GM19328 (cell line): ENCODE measurements around the gene ZSCAN2.
"Not testable (repeated sequence)": the region's sequence is repeated elsewhere in the genome, so short reads cannot be mapped to it uniquely, and the experiment has no call there.

Source experiments
- ATAC-seq: cut with Tn5 transposase; IDR thresholded peaks from one replicate; pipeline ENCODE4 v1.9.1; 2021; ENCODE audit warnings: mild to moderate bottlenecking, moderate library complexity; ENCODE audit not compliant: unreplicated experiment

The ZSCAN2 gene

DNA sequence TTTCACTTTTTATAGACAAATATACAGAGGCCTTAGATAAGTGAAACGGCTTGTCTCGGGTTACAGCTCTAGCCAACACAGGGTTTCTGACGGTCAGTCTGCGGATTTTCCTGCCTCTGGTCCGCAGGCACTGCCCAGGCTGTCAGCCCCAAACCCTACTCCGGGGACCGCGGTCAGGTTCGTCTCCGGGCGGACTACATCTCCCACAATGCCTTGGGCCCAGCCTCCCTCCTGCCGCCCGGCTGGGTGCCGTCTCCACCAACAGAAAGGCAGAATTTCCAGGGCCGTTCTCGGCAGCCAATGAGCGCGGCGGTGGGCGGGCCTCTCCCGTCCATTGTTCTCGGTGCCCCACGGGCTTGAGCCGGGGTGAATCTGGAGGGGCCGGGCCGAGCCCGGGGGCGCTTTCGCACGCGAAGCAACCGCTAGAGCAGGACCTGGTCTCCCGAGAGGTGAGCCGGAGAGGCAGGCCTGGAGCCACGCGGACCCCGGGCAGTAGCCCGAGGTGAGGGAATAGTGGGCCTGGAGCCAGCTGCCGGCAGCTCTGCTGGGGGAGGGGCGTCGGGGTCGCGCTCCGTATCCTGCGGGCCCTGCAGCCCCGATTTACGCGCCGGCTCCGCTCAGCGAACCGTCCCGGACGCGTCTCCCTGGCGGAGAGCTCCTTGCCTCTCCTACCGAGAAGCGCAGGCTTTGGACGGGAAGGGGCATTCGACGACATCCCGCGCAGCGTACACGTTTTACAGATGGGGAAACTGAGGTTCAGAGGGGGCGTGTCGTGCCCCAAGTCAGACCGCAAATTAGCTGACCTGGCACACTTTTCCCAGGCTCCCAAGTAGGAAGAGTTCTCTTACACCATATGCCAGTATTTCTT, at the start of gene ZSCAN2:
Gene ZSCAN2 (plus strand): TSS at position 323 of the 868 bp plus-strand sequence. CDS start 2,919 bp downstream, outside the sequence.
- peak; percentile 89 for ATAC-seq

DNA sequence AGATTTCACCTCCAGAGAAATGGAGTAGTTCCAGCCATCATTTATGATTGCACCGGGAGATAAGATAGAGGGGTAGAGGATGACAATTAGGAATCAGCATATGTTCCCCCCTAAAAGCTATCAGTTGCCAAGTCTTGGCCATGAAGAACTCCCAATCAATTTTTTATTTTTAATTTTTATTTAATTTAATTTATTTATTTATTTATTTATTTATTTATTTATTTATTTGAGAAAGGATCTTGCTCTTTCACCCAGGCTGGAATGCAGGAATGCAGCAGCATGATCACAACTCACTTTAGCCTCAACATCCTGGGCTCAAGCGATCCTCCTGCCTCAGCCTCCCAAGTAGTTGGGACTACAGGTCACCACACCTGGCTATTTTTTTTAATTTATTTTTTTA, 49.2 kb upstream of the ZSCAN2 start:
- ATAC-seq, result not testable (repeated sequence)

DNA sequence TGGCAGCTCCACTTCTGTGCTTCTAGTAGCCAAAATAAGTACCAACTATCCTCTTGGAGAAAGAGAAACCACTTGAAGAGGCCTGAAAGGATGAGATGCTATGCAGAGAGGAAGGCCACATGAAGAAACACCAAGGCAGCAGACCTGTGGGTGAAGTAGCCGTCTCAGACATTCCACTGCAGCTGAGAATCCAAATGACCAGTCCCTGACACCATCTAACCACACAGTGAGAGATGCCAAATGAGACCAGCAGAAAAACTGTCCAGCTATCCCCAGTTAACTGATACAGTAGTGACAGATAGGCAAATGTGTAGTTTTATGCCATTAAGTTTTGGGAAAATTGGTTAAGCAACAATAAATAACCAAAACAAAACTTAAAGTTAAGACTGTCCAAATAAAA, 47.9 kb upstream of the ZSCAN2 start:
- no peak for ATAC-seq

DNA sequence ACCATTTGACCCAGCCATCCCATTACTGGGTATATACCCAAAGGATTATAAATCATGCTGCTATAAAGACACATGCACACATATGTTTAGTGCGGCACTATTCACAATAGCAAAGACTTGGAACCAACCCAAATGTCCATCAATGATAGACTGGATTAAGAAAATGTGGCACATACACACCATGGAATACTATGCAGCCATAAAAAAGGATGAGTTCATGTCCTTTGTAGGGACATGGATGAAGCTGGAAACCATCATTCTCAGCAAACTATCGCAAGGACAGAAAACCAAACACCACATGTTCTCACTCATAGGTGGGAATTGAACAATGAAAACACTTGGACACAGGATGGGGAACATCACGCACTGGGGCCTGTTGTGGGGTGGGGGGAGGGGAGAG, 44.1 kb upstream of the ZSCAN2 start:
- ATAC-seq, result not testable (repeated sequence)

DNA sequence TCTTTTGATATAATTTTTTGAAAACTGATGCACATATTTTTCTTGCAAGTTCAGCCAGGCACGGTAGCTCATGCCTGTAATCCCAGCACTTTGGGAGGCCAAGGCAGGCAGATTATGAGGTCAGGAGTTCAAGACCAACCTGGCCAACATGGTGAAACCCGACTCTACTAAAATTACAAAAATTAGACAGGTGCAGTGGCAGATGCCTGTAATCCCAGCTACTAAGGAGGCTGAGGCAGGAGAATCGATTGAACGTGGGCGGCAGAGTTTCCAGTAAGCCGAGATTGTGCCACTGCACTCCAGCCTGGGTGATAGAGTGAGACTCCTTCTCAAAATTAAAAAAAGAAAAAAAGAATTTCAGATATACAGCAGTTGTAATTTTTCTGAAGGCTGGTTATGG, 32.8 kb upstream of the ZSCAN2 start:
- ATAC-seq, result not testable (repeated sequence)

DNA sequence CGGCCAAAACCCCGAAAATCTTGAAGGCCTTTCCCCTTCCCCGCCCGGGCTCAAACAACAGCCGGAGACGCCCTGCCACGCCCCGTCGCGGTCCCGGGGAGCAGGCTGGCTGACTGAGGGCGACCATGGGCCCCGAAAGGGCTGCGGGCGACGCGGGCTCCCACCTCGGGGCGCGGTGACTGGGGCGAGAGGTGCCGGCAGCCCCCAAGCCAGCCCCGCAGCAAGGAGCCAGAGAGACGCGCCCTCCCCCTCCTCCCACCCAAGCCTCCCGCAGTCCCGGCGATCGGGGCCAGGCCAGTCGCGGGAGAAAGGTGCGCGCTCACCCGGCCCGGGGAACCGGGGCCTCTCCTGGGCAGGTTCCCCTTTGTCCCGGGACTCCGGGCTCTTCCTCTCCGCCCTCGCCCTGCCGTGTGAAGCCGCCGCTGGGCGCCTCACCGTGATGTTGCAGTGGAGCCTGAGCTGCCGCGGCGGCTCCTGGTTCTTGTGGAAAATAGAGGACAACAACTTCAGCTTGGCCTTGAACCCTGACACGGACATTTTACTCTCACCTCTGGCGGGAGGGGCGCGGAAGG, 30.6 kb upstream of the ZSCAN2 start:
- ATAC-seq, result no peak

DNA sequence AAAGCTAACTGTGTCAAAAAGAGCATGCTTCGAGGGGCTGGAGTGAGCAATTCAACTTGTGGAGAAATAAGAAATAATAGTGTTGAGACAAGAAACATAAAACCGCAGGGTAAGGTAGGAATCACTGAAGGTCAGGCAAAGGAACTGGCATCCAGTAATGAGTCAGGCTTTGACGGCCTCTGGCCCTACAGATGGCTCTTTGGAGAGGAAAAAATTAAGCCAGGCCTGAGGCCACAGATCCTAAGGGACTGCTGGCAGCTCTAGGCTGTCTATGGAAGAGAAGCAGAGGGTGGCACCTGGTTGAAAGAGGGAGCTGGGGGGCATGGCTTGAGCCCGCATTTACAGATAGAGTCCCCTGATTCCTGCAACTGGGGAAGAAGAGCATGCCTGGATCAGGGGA, 28.6 kb upstream of the ZSCAN2 start:
- ATAC-seq, result no peak

DNA sequence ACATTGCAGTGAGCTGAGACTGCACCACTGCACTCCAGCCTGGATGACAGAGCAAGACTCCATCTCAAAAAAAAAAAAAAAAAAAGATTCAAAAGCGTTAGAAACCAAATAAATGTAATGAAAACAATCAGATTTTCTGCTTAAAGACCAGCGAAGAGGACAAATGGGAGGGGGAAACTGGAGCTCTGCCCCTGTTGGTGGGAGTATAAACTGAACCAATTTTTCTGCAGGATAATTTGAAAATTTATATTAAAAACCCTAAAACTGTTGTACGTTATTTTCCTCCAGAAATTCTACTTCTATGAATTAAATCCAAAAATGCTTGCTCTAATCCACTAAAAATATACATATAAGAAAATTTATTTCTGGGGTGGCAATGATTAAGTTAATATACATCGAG, 25.3 kb upstream of the ZSCAN2 start:
- no peak for ATAC-seq

DNA sequence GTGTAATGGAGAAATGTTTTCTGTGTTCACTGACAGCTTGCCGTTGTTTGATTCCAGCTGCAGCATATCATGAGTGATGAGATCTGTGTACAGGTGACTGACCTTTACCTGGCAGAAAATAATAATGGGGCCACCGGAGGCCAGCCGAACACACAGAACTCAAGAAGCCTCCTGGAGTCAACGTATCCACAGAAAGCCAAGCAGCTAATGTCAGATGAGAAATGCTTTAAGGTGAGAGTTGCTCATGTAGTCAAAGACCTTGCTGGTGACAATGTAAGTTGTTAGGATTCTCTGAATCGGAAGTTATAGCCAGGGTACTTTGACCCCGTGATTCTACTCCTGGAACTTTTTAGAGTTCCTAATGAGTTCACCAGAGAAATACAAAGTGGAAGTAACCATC, 22.9 kb upstream of the ZSCAN2 start:
- ATAC-seq, result not testable (repeated sequence)

DNA sequence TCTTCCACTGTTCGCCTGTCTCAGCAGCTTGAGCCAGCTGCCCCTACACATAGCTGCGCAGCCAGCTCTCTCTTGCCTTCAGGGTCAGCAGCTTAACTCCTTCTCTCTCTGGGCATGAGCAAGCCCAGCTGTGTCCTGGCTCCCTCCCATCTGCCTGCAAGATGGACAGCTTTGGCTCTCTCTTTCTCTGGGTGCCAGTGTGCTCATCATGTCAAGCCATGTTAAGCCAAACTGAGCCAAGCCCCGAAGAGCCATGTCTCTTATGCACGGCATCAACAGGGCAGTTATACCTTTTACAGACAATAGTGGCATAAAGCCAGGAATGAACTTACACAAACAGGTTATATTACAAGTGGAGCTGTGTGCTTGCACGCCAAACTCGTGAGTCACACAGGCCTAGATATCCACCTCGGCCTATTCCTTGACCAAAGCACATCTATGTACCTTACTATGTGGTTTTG, 21.5 kb upstream of the ZSCAN2 start:
- ATAC-seq, result not testable (repeated sequence)

DNA sequence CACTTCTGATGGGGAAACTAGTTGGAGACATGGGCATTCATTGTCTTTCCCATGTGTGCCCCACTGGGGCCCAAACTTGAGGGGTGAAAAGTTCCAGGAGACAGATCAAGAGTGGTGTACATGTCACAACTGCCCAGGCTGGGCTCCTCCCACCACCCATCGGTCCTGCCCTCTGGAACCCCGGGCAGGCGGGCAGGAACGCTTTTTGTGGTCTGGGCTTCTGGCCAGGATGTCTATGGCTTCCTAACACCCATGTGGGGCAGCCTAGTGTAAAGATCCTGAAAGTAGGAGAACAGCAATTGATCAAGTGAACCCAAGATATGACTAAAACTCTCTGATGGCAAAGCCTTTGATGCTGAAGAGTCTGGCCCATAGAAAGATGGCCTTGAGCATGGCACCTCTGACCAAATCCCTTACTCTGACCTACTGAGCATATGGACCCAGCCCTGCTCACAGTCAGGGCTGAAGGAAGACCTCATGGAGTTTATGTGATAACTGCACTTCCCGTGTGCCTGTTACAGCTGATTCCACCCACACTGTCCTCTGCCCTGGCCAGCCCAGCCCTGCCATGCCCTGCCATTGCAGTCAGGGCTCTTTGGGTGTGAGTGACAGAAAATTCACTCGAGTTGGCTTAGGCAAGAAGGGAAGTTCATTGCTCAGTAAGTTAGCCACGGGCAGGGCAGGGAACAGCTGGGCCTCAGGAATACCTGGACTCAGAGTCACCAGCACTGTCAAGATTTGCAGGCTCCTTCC, 19.0 kb upstream of the ZSCAN2 start:
- ATAC-seq, result not testable (repeated sequence)

DNA sequence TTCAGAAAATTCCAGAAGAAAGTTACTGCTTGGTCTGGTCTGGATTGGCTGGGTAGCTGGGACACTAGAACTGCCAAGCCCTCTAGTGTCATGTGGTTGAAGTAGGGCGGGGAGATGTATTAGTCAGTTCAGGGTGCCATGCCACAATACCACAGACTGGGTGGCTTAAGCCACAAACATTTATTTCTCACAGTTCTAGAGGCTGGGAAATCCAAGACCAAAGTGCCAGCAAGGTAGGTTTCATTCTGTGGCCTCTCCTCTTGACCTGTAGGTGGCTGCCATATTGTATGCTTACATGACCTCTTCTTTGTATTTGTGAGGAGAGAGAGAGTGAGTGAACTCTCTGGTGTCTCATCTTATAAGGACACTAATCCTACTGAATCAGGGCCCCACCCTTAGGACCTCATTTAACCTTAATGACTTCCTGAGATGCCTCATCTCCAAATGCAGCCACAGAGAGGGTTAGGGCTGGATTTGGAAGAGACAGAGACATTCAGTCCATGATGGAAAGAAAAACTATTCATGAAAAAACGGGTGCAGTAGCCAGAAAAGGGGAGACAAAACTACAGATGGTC, 18.1 kb upstream of the ZSCAN2 start:
- ATAC-seq, result no peak

DNA sequence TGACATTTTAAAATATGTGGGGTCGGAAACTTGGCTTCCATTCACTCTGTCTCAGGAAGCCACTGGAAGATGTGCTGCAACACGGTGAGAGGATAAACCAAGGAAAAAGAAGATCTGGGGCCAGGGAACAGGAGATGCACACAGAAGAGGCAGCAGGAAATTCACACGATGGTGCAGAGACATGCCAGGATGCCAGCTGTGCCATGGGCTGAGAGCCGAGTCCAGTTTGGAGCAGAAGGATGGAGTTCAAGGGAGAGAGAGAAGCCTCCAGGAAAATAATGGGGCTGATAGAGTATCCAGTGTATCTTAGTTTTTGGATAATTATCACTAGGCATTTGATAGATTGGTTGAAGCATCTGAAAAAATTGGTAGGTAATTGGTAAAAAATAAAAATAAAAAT, 16.9 kb upstream of the ZSCAN2 start:
- not testable (repeated sequence) for ATAC-seq

DNA sequence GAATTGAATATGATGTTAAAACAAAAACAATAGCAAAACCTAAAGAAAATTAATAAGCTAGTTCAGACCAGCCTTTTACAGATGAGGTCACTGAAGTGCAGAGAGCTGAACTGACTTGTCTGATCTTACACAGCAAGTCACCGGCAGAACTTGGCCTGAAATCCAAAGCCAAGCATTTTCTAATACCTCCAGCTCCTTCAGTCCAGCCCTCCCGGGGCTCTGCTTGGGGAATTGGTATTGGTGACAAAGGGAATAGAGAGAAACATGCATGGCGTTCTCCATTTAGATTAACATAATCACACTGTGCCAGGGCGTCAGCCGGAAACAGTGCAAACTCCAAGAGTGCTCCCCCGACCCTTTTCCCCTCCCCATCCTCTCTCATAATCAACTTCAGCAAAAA, 14.1 kb upstream of the ZSCAN2 start:
- ATAC-seq, result no peak

DNA sequence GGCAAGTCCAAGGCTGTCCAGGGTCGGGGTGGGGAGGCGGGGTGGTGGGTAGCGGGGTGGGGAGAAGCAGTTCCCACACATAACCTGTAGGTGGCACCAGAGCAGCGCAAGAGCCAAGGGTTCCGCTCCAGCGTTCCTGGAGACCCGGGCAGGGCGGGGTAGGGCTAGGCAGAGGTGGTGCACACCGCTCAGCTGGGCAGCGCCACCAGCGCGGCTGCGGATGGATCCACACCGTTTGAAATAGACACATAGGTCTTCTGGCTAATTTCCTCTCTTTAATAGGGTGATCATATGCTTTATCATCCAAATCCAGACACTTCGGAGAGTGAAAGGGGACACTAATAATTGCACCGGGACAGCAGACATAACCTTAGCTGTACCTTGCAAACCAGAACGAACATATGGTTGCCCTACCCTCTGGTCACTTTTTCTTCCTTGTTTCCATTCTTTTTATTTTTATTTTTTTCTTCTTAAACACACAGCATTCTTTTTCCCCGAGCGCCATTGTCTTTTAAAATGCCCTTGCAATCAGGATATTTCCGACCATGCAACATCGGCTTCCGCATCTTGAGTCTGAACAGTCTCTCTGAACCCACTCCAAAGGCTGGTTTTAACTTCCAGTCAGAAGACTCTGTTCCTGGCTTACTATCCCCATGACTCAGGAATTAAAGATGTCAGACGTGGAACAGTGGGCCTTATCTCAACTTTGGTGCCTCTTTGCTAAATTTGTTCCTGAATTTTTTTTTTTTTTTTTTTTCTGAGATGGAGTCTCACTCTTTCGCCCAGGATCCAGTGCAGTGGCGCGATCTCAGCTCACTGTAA, 12.5 kb upstream of the ZSCAN2 start:
- peak; percentile 82 for ATAC-seq

DNA sequence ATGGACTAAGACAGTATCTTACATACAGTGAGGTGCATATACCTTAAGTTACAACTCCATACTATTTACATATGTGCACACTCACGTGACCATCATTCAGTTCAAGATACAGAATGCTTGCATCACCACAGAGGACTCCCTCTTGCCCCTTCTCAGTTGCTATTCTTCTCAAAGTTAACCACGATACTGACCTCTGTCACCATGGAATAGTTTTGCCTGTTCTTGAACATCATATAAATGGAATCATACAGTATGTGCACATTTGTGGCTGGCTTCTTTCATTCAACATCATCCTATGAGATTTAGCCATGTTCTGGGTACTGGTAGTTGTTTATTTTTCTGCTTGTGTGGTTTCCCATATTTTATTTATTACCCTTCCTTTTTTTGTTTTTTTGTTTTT, 10.4 kb upstream of the ZSCAN2 start:
- ATAC-seq, result no peak

DNA sequence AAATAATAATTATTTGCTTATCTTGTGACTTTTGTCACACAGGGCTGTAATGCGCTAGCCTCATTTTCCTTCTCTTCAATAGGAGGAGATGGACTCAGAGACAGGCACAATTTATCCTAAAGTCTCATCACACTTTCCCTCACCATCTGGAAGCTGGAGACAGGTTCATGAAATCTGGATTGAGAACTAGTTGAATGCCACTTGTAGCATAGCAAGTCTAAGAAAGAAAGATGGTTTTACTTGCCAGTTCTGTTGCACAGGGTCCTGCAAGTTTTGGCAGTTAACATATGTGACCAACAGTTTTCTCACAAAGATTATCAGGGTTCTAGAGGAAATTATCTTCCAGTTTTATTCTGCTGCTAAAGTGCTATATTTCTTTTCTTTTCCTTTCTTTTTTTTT, 9.0 kb upstream of the ZSCAN2 start:
- ATAC-seq, result no peak

DNA sequence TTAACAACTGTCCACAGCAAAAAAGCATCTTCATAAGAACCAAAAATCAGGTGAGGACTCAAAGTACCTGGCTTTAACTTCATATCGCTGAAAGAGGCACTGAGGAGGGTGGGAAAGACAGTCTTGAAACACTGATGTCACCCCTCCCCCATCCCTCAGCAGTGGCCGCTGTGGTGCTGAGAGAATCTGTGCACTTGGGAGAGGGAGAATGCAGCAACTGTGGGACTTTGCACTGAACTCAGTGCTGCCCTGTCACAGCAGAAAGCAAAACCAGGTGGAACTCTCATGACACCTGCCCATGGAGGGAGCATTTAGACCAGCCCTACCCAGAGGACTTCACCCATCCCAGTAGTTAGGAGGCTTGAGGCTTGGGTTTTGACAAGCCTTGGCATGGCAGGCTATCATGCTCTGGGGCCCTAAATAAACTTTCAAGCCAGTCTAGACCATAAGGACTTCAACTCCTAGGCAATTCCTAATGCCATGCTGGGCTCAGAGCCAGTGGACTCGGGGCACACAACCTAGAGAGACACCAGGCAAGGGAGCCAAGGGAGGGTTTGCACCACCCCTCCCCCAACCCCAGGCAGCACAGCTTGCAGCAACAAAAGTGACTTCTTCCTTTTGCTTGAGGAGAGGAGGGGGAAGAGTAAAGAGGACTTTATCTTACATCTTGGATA, 6.1 kb upstream of the ZSCAN2 start:
- ATAC-seq, result no peak

DNA sequence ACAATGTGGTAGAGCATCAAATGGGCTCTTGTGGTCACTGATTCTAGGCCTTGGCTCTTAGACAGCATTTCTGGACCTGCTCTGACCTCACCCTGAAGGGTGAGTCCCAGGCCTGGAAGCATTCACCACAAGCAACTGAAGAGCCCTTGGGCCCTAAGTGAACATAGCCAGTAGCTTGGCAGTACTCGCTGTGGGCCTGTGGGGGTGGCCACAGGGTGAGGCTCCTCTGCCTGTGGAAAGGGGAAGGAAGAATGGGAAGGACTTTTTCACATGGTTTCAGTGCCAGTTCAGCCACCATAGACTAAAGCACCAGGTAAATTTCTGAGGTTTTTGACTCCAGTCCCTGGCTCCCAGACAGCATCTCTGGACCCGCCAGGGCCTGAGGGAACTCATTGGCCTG, 5.1 kb upstream of the ZSCAN2 start:
- ATAC-seq, result no peak

DNA sequence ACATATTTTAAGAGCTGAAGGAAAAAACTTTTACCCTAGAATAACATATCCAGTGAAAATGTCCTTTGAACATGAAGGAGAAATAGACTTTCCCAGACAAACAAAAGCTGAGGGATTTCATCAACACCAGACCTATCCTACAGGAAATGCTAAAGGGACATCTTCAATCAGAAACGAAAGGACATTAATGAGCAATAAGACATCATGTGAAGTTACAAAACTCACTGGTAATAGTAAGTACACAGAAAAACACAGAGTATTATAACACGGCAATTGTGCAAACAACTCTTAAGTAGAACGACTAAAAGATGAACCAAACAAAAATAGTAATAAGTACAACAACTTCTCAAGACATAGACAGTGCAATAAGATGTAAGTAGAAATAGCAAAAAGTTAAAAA, 3.5 kb upstream of the ZSCAN2 start:
- ATAC-seq, result no peak
